ENCODE results near the gene POC1A. TPM values are rescaled to one million over a fixed set of nuclear protein-coding genes. Genes with fewer than 3 reads are reported as not detected.

Gene POC1A
- total RNA-seq, 1 experiment from 2014 or later, result 25.7 TPM

DNA sequence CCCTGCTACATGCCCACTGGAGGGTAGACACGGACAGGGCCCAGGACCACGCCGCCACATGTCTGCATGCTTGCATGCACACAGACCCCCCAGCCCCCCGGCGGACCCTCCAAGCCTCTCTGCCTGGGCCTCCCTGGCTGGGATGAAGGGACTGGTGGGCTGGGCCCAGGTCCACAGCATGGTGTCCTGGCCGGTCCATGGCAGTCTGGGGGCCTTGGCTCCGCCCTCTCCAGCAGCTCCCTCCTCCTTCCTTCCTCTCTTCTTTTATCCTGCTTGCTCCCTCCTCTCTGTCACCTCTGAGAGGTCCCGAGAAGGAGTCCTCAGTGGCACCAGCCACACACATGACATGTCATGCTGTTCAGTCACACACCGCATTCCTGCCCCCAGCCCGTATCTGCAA is 122.3 kb downstream of the POC1A start:
- ChIA-PET CTCF (no interaction called here), POLR2A (no interaction called here)
- DNase-seq (ENCODE audit: low read depth, low spot score) (no peak), ATAC-seq (no peak)
- no peak overlapping the region for H3K4me3 ChIP-seq (ENCODE audit: low read depth in 2 of 2, low read length in 2 of 2)
- in situ Hi-C loops (cut with HindIII; ENCODE audit: low pct_unique_long_range_greater_than_20kb, low sequenced_read_pairs), result no loop called here
- no peaks in the 10 kb centered on the region for H3K27me3 ChIP-seq (ENCODE audit: control insufficient read depth, insufficient read depth, low read length)
- no peaks in the 10 kb centered on the region for H3K9me3 ChIP-seq (ENCODE audit: control insufficient read depth, insufficient read depth, low read depth, low read length)
- H3K4me1 ChIP-seq (ENCODE audit: control insufficient read depth, insufficient read depth, low read length), result no peaks in the 10 kb centered on the region
- TF ChIP-seq, protein P1, sequence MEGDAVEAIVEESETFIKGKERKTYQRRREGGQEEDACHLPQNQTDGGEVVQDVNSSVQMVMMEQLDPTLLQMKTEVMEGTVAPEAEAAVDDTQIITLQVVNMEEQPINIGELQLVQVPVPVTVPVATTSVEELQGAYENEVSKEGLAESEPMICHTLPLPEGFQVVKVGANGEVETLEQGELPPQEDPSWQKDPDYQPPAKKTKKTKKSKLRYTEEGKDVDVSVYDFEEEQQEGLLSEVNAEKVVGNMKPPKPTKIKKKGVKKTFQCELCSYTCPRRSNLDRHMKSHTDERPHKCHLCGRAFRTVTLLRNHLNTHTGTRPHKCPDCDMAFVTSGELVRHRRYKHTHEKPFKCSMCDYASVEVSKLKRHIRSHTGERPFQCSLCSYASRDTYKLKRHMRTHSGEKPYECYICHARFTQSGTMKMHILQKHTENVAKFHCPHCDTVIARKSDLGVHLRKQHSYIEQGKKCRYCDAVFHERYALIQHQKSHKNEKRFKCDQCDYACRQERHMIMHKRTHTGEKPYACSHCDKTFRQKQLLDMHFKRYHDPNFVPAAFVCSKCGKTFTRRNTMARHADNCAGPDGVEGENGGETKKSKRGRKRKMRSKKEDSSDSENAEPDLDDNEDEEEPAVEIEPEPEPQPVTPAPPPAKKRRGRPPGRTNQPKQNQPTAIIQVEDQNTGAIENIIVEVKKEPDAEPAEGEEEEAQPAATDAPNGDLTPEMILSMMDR (IDR thresholded peaks at IDR 0.05), result no peak
- TF ChIP-seq POLR2AphosphoS5 (IDR thresholded peaks at IDR 0.05; ENCODE audit: low read depth, low read length), result no peak
- TF ChIP-seq, protein P2, sequence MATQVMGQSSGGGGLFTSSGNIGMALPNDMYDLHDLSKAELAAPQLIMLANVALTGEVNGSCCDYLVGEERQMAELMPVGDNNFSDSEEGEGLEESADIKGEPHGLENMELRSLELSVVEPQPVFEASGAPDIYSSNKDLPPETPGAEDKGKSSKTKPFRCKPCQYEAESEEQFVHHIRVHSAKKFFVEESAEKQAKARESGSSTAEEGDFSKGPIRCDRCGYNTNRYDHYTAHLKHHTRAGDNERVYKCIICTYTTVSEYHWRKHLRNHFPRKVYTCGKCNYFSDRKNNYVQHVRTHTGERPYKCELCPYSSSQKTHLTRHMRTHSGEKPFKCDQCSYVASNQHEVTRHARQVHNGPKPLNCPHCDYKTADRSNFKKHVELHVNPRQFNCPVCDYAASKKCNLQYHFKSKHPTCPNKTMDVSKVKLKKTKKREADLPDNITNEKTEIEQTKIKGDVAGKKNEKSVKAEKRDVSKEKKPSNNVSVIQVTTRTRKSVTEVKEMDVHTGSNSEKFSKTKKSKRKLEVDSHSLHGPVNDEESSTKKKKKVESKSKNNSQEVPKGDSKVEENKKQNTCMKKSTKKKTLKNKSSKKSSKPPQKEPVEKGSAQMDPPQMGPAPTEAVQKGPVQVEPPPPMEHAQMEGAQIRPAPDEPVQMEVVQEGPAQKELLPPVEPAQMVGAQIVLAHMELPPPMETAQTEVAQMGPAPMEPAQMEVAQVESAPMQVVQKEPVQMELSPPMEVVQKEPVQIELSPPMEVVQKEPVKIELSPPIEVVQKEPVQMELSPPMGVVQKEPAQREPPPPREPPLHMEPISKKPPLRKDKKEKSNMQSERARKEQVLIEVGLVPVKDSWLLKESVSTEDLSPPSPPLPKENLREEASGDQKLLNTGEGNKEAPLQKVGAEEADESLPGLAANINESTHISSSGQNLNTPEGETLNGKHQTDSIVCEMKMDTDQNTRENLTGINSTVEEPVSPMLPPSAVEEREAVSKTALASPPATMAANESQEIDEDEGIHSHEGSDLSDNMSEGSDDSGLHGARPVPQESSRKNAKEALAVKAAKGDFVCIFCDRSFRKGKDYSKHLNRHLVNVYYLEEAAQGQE (IDR thresholded peaks at IDR 0.05; ENCODE audit: insufficient read depth in 1 of 2, low read depth in 2 of 2, low read length in 1 of 2), result no peak
- TF ChIP-seq TCF7L2 (IDR thresholded peaks at IDR 0.05; ENCODE audit: low read depth, low read length), result no peak
- TF ChIP-seq SIN3A (IDR thresholded peaks at IDR 0.05; ENCODE audit: borderline replicate concordance, insufficient read depth, low read depth, low read length), result no peak
- H3K36me3 ChIP-seq (ENCODE audit: control insufficient read depth, insufficient read depth, low read length), result no peaks in the 10 kb centered on the region
- intact Hi-C loops (cut with micrococcal nuclease; ENCODE audit: unreplicated experiment), result no loop called here
- H3K27ac ChIP-seq (ENCODE audit: low read length), result no peak overlapping the region
- no TSS peak for BruUV-seq (replicated peaks)

DNA sequence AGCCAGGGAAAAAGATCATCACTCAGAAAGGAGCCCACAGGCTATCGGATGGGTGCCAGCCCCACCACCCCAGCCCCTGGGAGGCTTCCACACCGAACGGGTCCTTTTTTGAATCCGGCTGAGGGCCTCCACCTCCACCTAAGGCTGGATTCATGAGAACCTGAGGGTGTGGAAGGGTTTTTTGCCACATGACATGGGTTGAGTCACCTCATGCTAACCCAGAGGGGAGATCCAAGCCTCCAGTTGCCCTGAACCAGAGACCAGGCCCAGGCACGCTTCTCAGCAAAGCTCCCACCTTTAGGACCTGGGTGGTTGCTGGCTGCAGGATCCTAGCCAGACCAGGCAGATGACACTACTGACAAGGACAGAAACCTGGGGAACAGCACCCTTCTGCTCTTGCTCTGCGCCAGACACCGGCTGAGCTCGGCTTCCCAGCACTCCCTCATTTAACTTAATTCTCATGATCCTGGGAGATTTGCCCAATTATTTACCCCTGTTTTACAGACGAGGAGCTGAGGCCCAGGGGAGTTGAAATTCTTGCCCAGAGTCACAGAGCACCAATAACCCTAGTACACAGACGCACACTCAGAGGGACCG is 123.4 kb downstream of the POC1A start:
- no peaks in the 10 kb centered on the region for H3K4me1 ChIP-seq (ENCODE audit: control insufficient read depth, insufficient read depth, low read length)
- H3K36me3 ChIP-seq (ENCODE audit: control insufficient read depth, insufficient read depth, low read length), result no peaks in the 10 kb centered on the region
- no peak for DNase-seq (ENCODE audit: low read depth, low spot score)
- no peak for ATAC-seq
- POLR2A ChIA-PET, result no interaction called here
- no peak overlapping the region for H3K27ac ChIP-seq (ENCODE audit: low read length)
- TF ChIP-seq POLR2AphosphoS5 (IDR thresholded peaks at IDR 0.05; ENCODE audit: low read depth, low read length) (no peak), SIN3A (IDR thresholded peaks at IDR 0.05; ENCODE audit: borderline replicate concordance, insufficient read depth, low read depth, low read length) (no peak)
- TF ChIP-seq, protein P1 (IDR thresholded peaks at IDR 0.05), result no peak
- no peaks in the 10 kb centered on the region for H3K9me3 ChIP-seq (ENCODE audit: control insufficient read depth, insufficient read depth, low read depth, low read length)
- H3K27me3 ChIP-seq (ENCODE audit: control insufficient read depth, insufficient read depth, low read length), result no peaks in the 10 kb centered on the region
- in situ Hi-C loops (cut with HindIII; ENCODE audit: low pct_unique_long_range_greater_than_20kb, low sequenced_read_pairs), result no loop called here
- CTCF ChIA-PET, result no interaction called here
- intact Hi-C loops (cut with micrococcal nuclease; ENCODE audit: unreplicated experiment), result no loop called here
- BruUV-seq (replicated peaks), result no TSS peak
- H3K4me3 ChIP-seq (ENCODE audit: low read depth in 2 of 2, low read length in 2 of 2), result no peak overlapping the region

Measured in Panc1 (cell line).